Heart left ventricle (tissue), 16 donors: ENCODE results near the gene EFCC1. TPM values are rescaled to one million over a fixed set of nuclear protein-coding genes. Genes with fewer than 3 reads are reported as not detected.
A peak's percentile ranks its signal among the peaks of the same experiment; 100 is the strongest.

Experiments
- ATAC-seq, 4 donors: fragments of 200-7000 bp; cut with Tn5 transposase; one replicate each; pipeline ENCODE4 v1.9.1; 2020 to 2022; ENCODE audit warnings: moderate library complexity in 4 of 4, mild to moderate bottlenecking in 3 of 4, moderate number of reproducible peaks in 1 of 4
- DNase-seq, 5 donors: peaks; one replicate each; pipeline ENCODE4 v3.0.0-alpha.2; 2020
- H3K27ac ChIP-seq, 12 donors: fragments of 200-600 bp; sonication (generic) in 4 of 12; one replicate each; pipeline versions ENCODE4 v1.5.0 to v1.8.0; 2016 to 2022; ENCODE audit warnings: mild to moderate bottlenecking in 2 of 12
- H3K27me3 ChIP-seq, 9 donors: fragments of 200-600 bp; sonication (generic) in 2 of 9; one replicate each; pipeline versions ENCODE4 v1.5.1 to v1.8.0; 2016 to 2022; ENCODE audit warnings: mild to moderate bottlenecking in 3 of 9
- H3K36me3 ChIP-seq, 9 donors: fragments of 200-600 bp; sonication (generic) in 2 of 9; one replicate each; pipeline versions ENCODE4 v1.5.0 to v1.8.0; 2018 to 2022; ENCODE audit warnings: mild to moderate bottlenecking in 2 of 9
- H3K4me1 ChIP-seq, 12 donors: fragments of 200-600 bp; sonication (generic) in 4 of 12; one replicate each; pipeline versions ENCODE4 v1.5.0 to v1.8.0; 2016 to 2022; ENCODE audit warnings: mild to moderate bottlenecking in 3 of 12
- H3K4me3 ChIP-seq, 12 donors: fragments of 200-600 bp; sonication (generic) in 4 of 12; one replicate each; pipeline versions ENCODE4 v1.5.0 to v1.8.0; 2017 to 2022; ENCODE audit warnings: mild to moderate bottlenecking in 9 of 12, moderate library complexity in 4 of 12
- H3K9me3 ChIP-seq, 12 donors: fragments of 200-600 bp; sonication (generic) in 4 of 12; one replicate each; pipeline versions ENCODE4 v1.5.0 to v1.8.0; 2016 to 2022; ENCODE audit warnings: mild to moderate bottlenecking in 1 of 12
- CTCF ChIP-seq, 12 donors: fragments of 200-600 bp; sonication (generic) in 4 of 12; IDR thresholded peaks; one replicate each; pipeline versions ENCODE4 v1.5.0 to v1.8.0; 2018 to 2022; ENCODE audit warnings: antibody characterized with exemption in 12 of 12, mild to moderate bottlenecking in 5 of 12
- POLR2A ChIP-seq, 2 donors: fragments of 450-650 bp; IDR thresholded peaks; one replicate each; pipeline ENCODE4 v1.6.1; 2017; ENCODE audit warnings: antibody characterized with exemption in 2 of 2, mild to moderate bottlenecking in 2 of 2, moderate library complexity in 2 of 2
- WGBS, 4 donors: extraction: QIAGEN DNeasy Blood & Tissue Kit in 2 of 4; methylation state at CpG; one replicate each; pipeline versions ENCODE4 v1.1.5 to v1.1.7; 2013 to 2018; 5-methylcytosine and 5-hydroxymethylcytosine counted together
- intact Hi-C, 10 donors: fragments of 100-400 bp; cut with DNase I; formaldehyde crosslinking; loops; one replicate each; pipeline versions ENCODE4 v1.11.1 to v1.14.2; 2022
- polyA plus RNA-seq, 2 donors: library from polyadenylated mRNA; stranded (reverse); fragments of 200-250 nt; gene quantifications; one replicate each; pipeline ENCODE4 v1.2.3, GENCODE V29; 2013
- total RNA-seq, 9 donors: library from RNA; depleted of rRNA in 2 of 9; stranded (reverse); fragments of >200 nt in 2 of 9; fragmentation: NEBNext Ultra II Directional in 3 of 9; extraction: Animal tissue kit (Norgen Biotek cat#: 25700) in 3 of 9; gene quantifications; one replicate each; pipeline versions ENCODE4 v1.1.0 to v1.2.4, GENCODE V29; 2016 to 2023
- donor health status: ischemic (EF 13 %, LVEDD 7.1; RV severe dilation, severe dysfunction).
- donor health status: healthy with polysubstance abuse.
- donor health status: DM: no; HTN: yes; CAD: no.
- donor health status: DM: no; HTN: no; CAD: no.
- donor health status: ischemic (EF 25% LVEDD 6.9; RV normal size, moderate dysfunction).
- donor health status: ischemic (EF 25% LVEDD 5.7; RV mildly dilated, moderate dysfunction).
- donor health status: healthy.
- donor health status: DM: yes; HTN: yes; CAD: no.
- donor health status: ischemic (EF 35%, LVEDD 5.7; RV mildly dilated, moderate dysfunction).
- donor health status: nonischemic (EF 11% LVEDD 7.7; RV severe dilation, severe dysfunction).
- donor health status: DM: yes; HTN: yes; CAD: no.
- donor health status: PGD.
- donor health status: ischemic (EF 29% LVEDD 5.4; RV normal size, mild dysfunction).
- donor health status: nonischemic (EF 23%, LVEDD 6.1; RV moderate dilation, normal function).

Gene EFCC1
- total and polyA plus RNA-seq, 11 donors, result 0.60 to 2.5 (median 1.5) TPM

GRCh38 chr3:129057249-129057648 is 56.1 kb downstream of the EFCC1 start:
- no peaks in the 10 kb centered on the region for H3K9me3 ChIP-seq
- H3K27me3 ChIP-seq, result no peaks in the 10 kb centered on the region
- H3K4me3 ChIP-seq, result no peak overlapping the region
- ATAC-seq (no peak), DNase-seq (no peak)
- no peak overlapping the region for H3K27ac ChIP-seq
- H3K36me3 ChIP-seq, result no peaks in the 10 kb centered on the region
- intact Hi-C loops, result loop anchor here in 3 of 10 donors (10.0 kb wide), 1 partner anchor 188 kb away; the partner anchor contains the start of gene COPG1 (in 3 of the 3)
- TF ChIP-seq POLR2A (IDR thresholded peaks at IDR 0.05) (no peak), CTCF (IDR thresholded peaks at IDR 0.05) (no peak)
- 92 to 94% (median 94%) methylated on average over 4 of the region's 4 CpGs for WGBS, 4 donors
- H3K4me1 ChIP-seq, result peaks cover 0 to 31% (median 14%) of the 10 kb centered on the region in 12 donors

GRCh38 chr3:129058441-129059200 is 57.5 kb downstream of the EFCC1 start:
- 58 to 74% (median 67%) methylated on average over 4 of the region's 4 CpGs for WGBS, 4 donors
- no peak overlapping the region for H3K4me3 ChIP-seq
- H3K36me3 ChIP-seq, result no peaks in the 10 kb centered on the region
- DNase-seq, result no peak
- TF ChIP-seq CTCF (IDR thresholded peaks at IDR 0.05), result no peak
- TF ChIP-seq POLR2A (IDR thresholded peaks at IDR 0.05), result no peak
- H3K27ac ChIP-seq, result no peak overlapping the region
- H3K4me1 ChIP-seq, result peaks cover 0 to 20% (median 4%) of the 10 kb centered on the region in 12 donors
- no peaks in the 10 kb centered on the region for H3K27me3 ChIP-seq
- ATAC-seq, result peak in 2 of 4 donors; percentile 24 to 28
- H3K9me3 ChIP-seq, result no peaks in the 10 kb centered on the region
- intact Hi-C loops, result loop anchor here in 3 of 10 donors (10.0 kb wide), 1 partner anchor 186 kb away; the partner anchor contains the start of gene COPG1 (in 3 of the 3)

GRCh38 chr3:129059311-129059958 is 58.3 kb downstream of the EFCC1 start:
- Histone ChIP-seq H3K27ac (peak overlapping the region in 1 of 12 donors; percentile 50), H3K27me3 (no peaks in the 10 kb centered on the region), H3K4me3 (no peak overlapping the region), H3K9me3 (no peaks in the 10 kb centered on the region), H3K4me1 (peaks cover 0 to 15% (median 1%) of the 10 kb centered on the region in 12 donors), H3K36me3 (no peaks in the 10 kb centered on the region)
- intact Hi-C loops, result loop anchor here in 3 of 10 donors (10.0 kb wide), 1 partner anchor 185 kb away; the partner anchor contains the start of gene COPG1 (in 3 of the 3)
- TF ChIP-seq CTCF (IDR thresholded peaks at IDR 0.05) (no peak), POLR2A (IDR thresholded peaks at IDR 0.05) (no peak)
- ATAC-seq (no peak), DNase-seq (peak in 2 of 5 donors; percentile 24 to 32)
- 73 to 81% (median 77%) methylated on average over 11 of the region's 11 CpGs for WGBS, 4 donors
